DOHH2 (cell line): ENCODE measurements around the gene DNMT1.

Source experiments
- H3F3A ChIP-seq: fragments of 200-600 bp; sonication (generic), shearing (Covaris generic); 2 replicates; pipeline ENCODE4 v1.6.0; 2016; ENCODE audit warnings: antibody characterized with exemption, mild to moderate bottlenecking; ENCODE audit not compliant: control insufficient read depth, insufficient read depth
- H3K27ac ChIP-seq: fragments of 200-600 bp; sonication (generic); 2 replicates; pipeline ENCODE4 v1.5.1; 2014; ENCODE audit warnings: low read depth, mild to moderate bottlenecking, low read length, moderate library complexity
- H3K27me3 ChIP-seq: fragments of 200-600 bp; sonication (generic); 2 replicates; pipeline ENCODE4 v1.6.1; 2014; ENCODE audit warnings: mild to moderate bottlenecking, low read length, mixed read lengths; ENCODE audit not compliant: control insufficient read depth
- H3K36me3 ChIP-seq: fragments of 200-600 bp; sonication (generic); 2 replicates; pipeline ENCODE4 v1.6.1; 2014; ENCODE audit warnings: mild to moderate bottlenecking, low read length, moderate library complexity, mixed read lengths; ENCODE audit not compliant: control insufficient read depth
- H3K4me1 ChIP-seq: fragments of 200-600 bp; sonication (generic); 2 replicates; pipeline ENCODE4 v1.6.1; 2014; ENCODE audit warnings: mild to moderate bottlenecking, low read length, mixed read lengths; ENCODE audit not compliant: control insufficient read depth
- H3K4me2 ChIP-seq: fragments of 200-600 bp; sonication (generic); 2 replicates; pipeline ENCODE4 v1.6.0; 2014; ENCODE audit warnings: mild to moderate bottlenecking, low read length, moderate library complexity
- H3K4me3 ChIP-seq: fragments of 200-600 bp; sonication (generic); 2 replicates; pipeline ENCODE4 v1.5.1; 2014; ENCODE audit warnings: mild to moderate bottlenecking, low read length, mixed read lengths
- H3K79me2 ChIP-seq: fragments of 200-600 bp; sonication (generic); 2 replicates; pipeline ENCODE4 v1.6.1; 2014; ENCODE audit warnings: mild to moderate bottlenecking, low read length, mixed read lengths; ENCODE audit not compliant: control insufficient read depth
- H3K9me2 ChIP-seq: fragments of 200-600 bp; sonication (generic); replicated peaks from 2 replicates; pipeline ENCODE4 v1.6.1; 2014; ENCODE audit warnings: mild to moderate bottlenecking, low read length, mixed read lengths; ENCODE audit not compliant: control insufficient read depth
- H3K9me3 ChIP-seq: fragments of 200-600 bp; sonication (generic); 2 replicates; pipeline ENCODE4 v1.6.1; 2014; ENCODE audit warnings: antibody characterized with exemption, low read length, mixed read lengths; ENCODE audit not compliant: control insufficient read depth, insufficient read depth
- H4K20me1 ChIP-seq: fragments of 200-600 bp; sonication (generic); 2 replicates; pipeline ENCODE4 v1.6.0; 2014; ENCODE audit warnings: low read depth, mild to moderate bottlenecking, antibody characterized with exemption, low read length, moderate library complexity; ENCODE audit not compliant: control insufficient read depth, insufficient read depth
- EZH2phosphoT487 ChIP-seq: fragments of 200-600 bp; sonication (generic); IDR thresholded peaks from 2 replicates; pipeline ENCODE4 v1.6.1; 2017; ENCODE audit warnings: borderline replicate concordance, mild to moderate bottlenecking, antibody characterized with exemption, low read length, moderate library complexity, mixed read lengths
- TF ChIP-seq, protein P1 (sequence below): fragments of 200-600 bp; sonication (generic); IDR thresholded peaks from one replicate; pipeline ENCODE4 v1.5.1; 2014; ENCODE audit warnings: antibody characterized with exemption, mild to moderate bottlenecking, low read depth, low read length; ENCODE audit not compliant: poor library complexity, severe bottlenecking

The DNMT1 gene

GRCh38 chr19:10141973-10142372, 52.8 kb downstream of the DNMT1 start:
- TF ChIP-seq, protein P1, sequence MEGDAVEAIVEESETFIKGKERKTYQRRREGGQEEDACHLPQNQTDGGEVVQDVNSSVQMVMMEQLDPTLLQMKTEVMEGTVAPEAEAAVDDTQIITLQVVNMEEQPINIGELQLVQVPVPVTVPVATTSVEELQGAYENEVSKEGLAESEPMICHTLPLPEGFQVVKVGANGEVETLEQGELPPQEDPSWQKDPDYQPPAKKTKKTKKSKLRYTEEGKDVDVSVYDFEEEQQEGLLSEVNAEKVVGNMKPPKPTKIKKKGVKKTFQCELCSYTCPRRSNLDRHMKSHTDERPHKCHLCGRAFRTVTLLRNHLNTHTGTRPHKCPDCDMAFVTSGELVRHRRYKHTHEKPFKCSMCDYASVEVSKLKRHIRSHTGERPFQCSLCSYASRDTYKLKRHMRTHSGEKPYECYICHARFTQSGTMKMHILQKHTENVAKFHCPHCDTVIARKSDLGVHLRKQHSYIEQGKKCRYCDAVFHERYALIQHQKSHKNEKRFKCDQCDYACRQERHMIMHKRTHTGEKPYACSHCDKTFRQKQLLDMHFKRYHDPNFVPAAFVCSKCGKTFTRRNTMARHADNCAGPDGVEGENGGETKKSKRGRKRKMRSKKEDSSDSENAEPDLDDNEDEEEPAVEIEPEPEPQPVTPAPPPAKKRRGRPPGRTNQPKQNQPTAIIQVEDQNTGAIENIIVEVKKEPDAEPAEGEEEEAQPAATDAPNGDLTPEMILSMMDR: no peak
- no peak for TF ChIP-seq EZH2phosphoT487

DNA sequence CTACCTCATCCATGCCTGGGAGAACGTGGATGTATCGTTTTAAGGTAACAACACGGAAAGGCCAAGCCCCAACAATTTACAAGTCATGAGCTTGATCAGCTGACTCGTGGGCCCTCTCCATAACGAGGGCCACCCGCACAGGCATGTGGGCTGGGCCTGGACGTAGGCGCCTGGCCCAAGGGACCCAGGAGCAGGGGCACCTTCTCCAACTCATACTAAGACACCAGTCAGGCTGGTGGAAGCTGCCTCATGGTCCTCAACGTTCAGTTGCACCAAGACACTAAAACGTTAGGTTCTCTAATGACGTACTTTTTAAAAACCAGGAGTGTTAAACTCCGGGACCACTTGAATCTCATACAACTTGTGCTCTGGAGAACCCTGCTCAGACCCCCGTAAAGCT, 53.3 kb downstream of the DNMT1 start:
- H3K4me2 ChIP-seq: no peak overlapping the region
- H4K20me1 ChIP-seq: peaks cover 18% of the 10 kb centered on the region; the same call in 1 of the 2 replicates

More at GRCh38 chr19:10141973-10142372, 52.8 kb downstream of the DNMT1 start:
- Histone ChIP-seq H3K27ac (no peak overlapping the region), H3K4me1 (no peaks in the 10 kb centered on the region), H4K20me1 (peaks cover 18% of the 10 kb centered on the region; the same call in 1 of the 2 replicates), H3K9me3 (no peaks in the 10 kb centered on the region), H3K9me2 (no peaks in the 10 kb centered on the region), H3K36me3 (peaks cover 100% of the 10 kb centered on the region), H3K27me3 (no peaks in the 10 kb centered on the region), H3F3A (peaks cover 11% of the 10 kb centered on the region), H3K4me2 (no peak overlapping the region), H3K4me3 (no peak overlapping the region), H3K79me2 (peaks cover 56% of the 10 kb centered on the region)

DNA sequence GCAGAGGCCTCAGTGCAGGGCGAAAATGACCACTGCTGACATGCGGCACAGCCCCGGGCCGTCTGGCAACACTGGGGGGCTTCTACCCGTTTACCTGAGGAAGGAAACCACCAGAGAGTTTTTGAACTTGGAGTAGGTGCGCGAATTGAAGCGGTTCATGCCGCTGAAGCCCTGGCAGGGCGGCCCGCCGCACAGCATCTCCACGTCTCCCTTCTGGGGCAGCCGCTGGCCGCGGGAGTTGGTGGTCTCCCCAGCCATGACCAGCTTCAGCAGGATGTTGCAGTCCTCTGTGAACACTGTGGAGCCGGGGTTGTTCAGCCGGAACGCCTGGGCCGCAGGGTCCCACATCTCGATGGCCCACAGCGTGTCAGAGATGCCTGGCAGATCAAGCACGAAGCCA, 54.8 kb downstream of the DNMT1 start:
- Histone ChIP-seq H3K4me1 (no peaks in the 10 kb centered on the region), H4K20me1 (peaks cover 12% of the 10 kb centered on the region; the same call in 1 of the 2 replicates), H3K27me3 (no peaks in the 10 kb centered on the region), H3K27ac (no peak overlapping the region), H3K4me2 (no peak overlapping the region), H3K36me3 (peaks cover 99% of the 10 kb centered on the region), H3K9me2 (no peaks in the 10 kb centered on the region), H3K4me3 (no peak overlapping the region), H3F3A (peaks cover 11% of the 10 kb centered on the region; the same call in 1 of the 2 replicates), H3K79me2 (peaks cover 43% of the 10 kb centered on the region), H3K9me3 (no peaks in the 10 kb centered on the region)
- TF ChIP-seq, protein P1: no peak
- TF ChIP-seq EZH2phosphoT487: no peak

More for the DNA sequence above, 53.3 kb downstream of the DNMT1 start:
- H3K27me3 ChIP-seq: no peaks in the 10 kb centered on the region
- H3K4me3 ChIP-seq: no peak overlapping the region
- peaks cover 55% of the 10 kb centered on the region for H3K79me2 ChIP-seq
- no peaks in the 10 kb centered on the region for H3K4me1 ChIP-seq
- no peaks in the 10 kb centered on the region for H3K9me3 ChIP-seq
- H3K27ac ChIP-seq: no peak overlapping the region
- TF ChIP-seq, protein P1: no peak
- no peak for TF ChIP-seq EZH2phosphoT487
- H3K9me2 ChIP-seq: no peaks in the 10 kb centered on the region
- peaks cover 11% of the 10 kb centered on the region for H3F3A ChIP-seq
- H3K36me3 ChIP-seq: peaks cover 99% of the 10 kb centered on the region
